NCI-H1930 (cell line): ENCODE results near the gene CUZD1.
A peak's percentile ranks its signal among the peaks of the same experiment; 100 is the strongest.
"Not testable (repeated sequence)": the region's sequence is repeated elsewhere in the genome, so short reads cannot be mapped to it uniquely, and the experiment has no call there.

Experiments
- DNase-seq, 2 experiments: peaks; one replicate each; lab custom pipeline; 2025; lab: John Stamatoyannopoulos, UW

Gene CUZD1

GRCh38 chr10:122845783-122846332 lies at the start of gene CUZD1:
TSS of gene CUZD1 (minus strand) at chr10:122845857. CDS start at chr10:122845843, 14 bp downstream.
- no peak for DNase-seq

GRCh38 chr10:122894261-122894944 lies 48.7 kb upstream of the CUZD1 start:
- DNase-seq = no peak

GRCh38 chr10:122884166-122884565 lies 38.5 kb upstream of the CUZD1 start:
- no peak for DNase-seq

GRCh38 chr10:122882766-122883165 lies 37.1 kb upstream of the CUZD1 start:
- DNase-seq = no peak

- DNase-seq = peak; percentile 94 to 97
Measured at GRCh38 chr10:122879339-122880273, 33.9 kb upstream of the CUZD1 start, which contains the start of gene FAM24B. TSS of gene FAM24B (minus strand) at chr10:122879581. CDS start at chr10:122850515, 29,066 bp downstream.

GRCh38 chr10:122878799-122879338 lies 33.2 kb upstream of the CUZD1 start:
- DNase-seq = peak in 1 of 2 experiments; percentile 36

- DNase-seq = no peak
Measured at GRCh38 chr10:122877264-122877663, 31.6 kb upstream of the CUZD1 start.

GRCh38 chr10:122876467-122876855 lies 30.8 kb upstream of the CUZD1 start:
- DNase-seq = no peak

- DNase-seq = no peak
Measured at GRCh38 chr10:122875843-122876466, 30.3 kb upstream of the CUZD1 start.

GRCh38 chr10:122871947-122872346 lies 26.3 kb upstream of the CUZD1 start:
- DNase-seq = not testable (repeated sequence)

GRCh38 chr10:122868768-122869167 lies 23.1 kb upstream of the CUZD1 start:
- DNase-seq = not testable (repeated sequence)

- not testable (repeated sequence) for DNase-seq
Measured at GRCh38 chr10:122866757-122867482, 21.3 kb upstream of the CUZD1 start.

GRCh38 chr10:122864901-122865300 lies 19.2 kb upstream of the CUZD1 start:
- no peak for DNase-seq

- no peak for DNase-seq
Measured at GRCh38 chr10:122864194-122864592, 18.5 kb upstream of the CUZD1 start.

GRCh38 chr10:122863216-122864193 lies 17.8 kb upstream of the CUZD1 start:
- no peak for DNase-seq

GRCh38 chr10:122861711-122862161 lies 16.1 kb upstream of the CUZD1 start:
- no peak for DNase-seq

- DNase-seq = no peak
Measured at GRCh38 chr10:122859527-122859926, 13.9 kb upstream of the CUZD1 start.

- not testable (repeated sequence) for DNase-seq
Measured at GRCh38 chr10:122858042-122858441, 12.4 kb upstream of the CUZD1 start.

GRCh38 chr10:122856902-122857301 lies 11.2 kb upstream of the CUZD1 start:
- DNase-seq = no peak

- no peak for DNase-seq
Measured at GRCh38 chr10:122855745-122856144, 10.1 kb upstream of the CUZD1 start.
